H1 (cell line): ENCODE measurements around the gene C1orf50. TPM values are rescaled to one million over a fixed set of nuclear protein-coding genes. Genes with fewer than 3 reads are reported as not detected.

Source experiments
- CTCF ChIA-PET: fragments of 300-600 bp; sonication (Branson Sonifier 250); formaldehyde crosslinking; loops from one replicate; lab custom pipeline; 2021; ENCODE audit not compliant: partially characterized antibody; lab: Charles Lee
- POLR2A ChIA-PET: fragments of 300-600 bp; sonication (Branson Sonifier 250); formaldehyde crosslinking; loops from one replicate; lab custom pipeline; 2021; ENCODE audit warnings: inconsistent platforms; ENCODE audit not compliant: partially characterized antibody; lab: Charles Lee
- DNase-seq, 2 experiments: peaks; one replicate each; pipeline versions ENCODE4 v3.0.0 to v3.0.0-alpha.2; 2010 to 2022; ENCODE audit warnings: low spot score in 2 of 2, low read depth in 1 of 2, mixed read lengths in 1 of 2
- FAIRE-seq: peaks from 2 replicates; lab custom pipeline; 2011; peaks lifted over from hg19 to GRCh38; lab: Jason Lieb, UNC
- H2AFZ ChIP-seq: 2 replicates; pipeline ENCODE4 v1.8.1; 2012; ENCODE audit warnings: low read length, inconsistent platforms
- H2AK5ac ChIP-seq: 2 replicates; pipeline ENCODE4 v1.6.1; 2013; ENCODE audit warnings: low read depth, low read length
- H2BK120ac ChIP-seq: replicated peaks from 2 replicates; pipeline ENCODE3; 2013; ENCODE audit warnings: low read depth, low read length, inconsistent platforms
- H2BK12ac ChIP-seq: 2 replicates; pipeline ENCODE4 v1.6.1; 2013; ENCODE audit warnings: low read depth, low read length
- H2BK15ac ChIP-seq: 2 replicates; pipeline ENCODE4 v1.6.1; 2013; ENCODE audit warnings: low read length
- H2BK20ac ChIP-seq: 2 replicates; pipeline ENCODE4 v1.6.1; 2013; ENCODE audit warnings: low read length
- H2BK5ac ChIP-seq: 2 replicates; pipeline ENCODE4 v1.6.1; 2013; ENCODE audit warnings: low read depth, low read length
- H3K14ac ChIP-seq: 2 replicates; pipeline ENCODE4 v1.6.1; 2013; ENCODE audit warnings: inconsistent platforms; ENCODE audit not compliant: insufficient read length
- H3K18ac ChIP-seq: 2 replicates; pipeline ENCODE4 v1.6.1; 2013; ENCODE audit warnings: low read length; ENCODE audit errors: extremely low read depth
- H3K23ac ChIP-seq: 2 replicates; pipeline ENCODE4 v1.6.1; 2013; ENCODE audit warnings: inconsistent platforms; ENCODE audit not compliant: insufficient read length
- H3K23me2 ChIP-seq: 2 replicates; pipeline ENCODE4 v1.6.1; 2013; ENCODE audit warnings: low read depth, low read length
- H3K27ac ChIP-seq: 2 replicates; pipeline ENCODE4 v1.6.1; 2011; ENCODE audit warnings: low read depth, low read length, inconsistent platforms
- H3K27me3 ChIP-seq, 4 experiments: replicated peaks in 1 of 4; 1 replicate in 1 of 4; 2 replicates in 3 of 4; pipeline versions ENCODE4 v1.6.1 to v1.8.1; 2011 to 2013; ENCODE audit warnings: low read length in 3 of 4, mild to moderate bottlenecking in 3 of 4, inconsistent platforms in 2 of 4, mixed read lengths in 2 of 4, moderate library complexity in 1 of 4; ENCODE audit not compliant: control insufficient read depth in 3 of 4, insufficient read depth in 3 of 4; ENCODE audit errors: extremely low read depth in 1 of 4
- H3K36me3 ChIP-seq, 4 experiments: 2 replicates each; pipeline versions ENCODE4 v1.6.1 to v1.8.1; 2011 to 2013; ENCODE audit warnings: mild to moderate bottlenecking in 4 of 4, low read length in 3 of 4, moderate library complexity in 2 of 4, control low read depth in 1 of 4, inconsistent platforms in 1 of 4; ENCODE audit not compliant: insufficient read depth in 4 of 4, control insufficient read depth in 2 of 4
- H3K4ac ChIP-seq: replicated peaks from 2 replicates; pipeline ENCODE3; 2013; ENCODE audit warnings: low read length, low read depth, mixed read lengths, inconsistent platforms; ENCODE audit not compliant: insufficient read length
- H3K4me1 ChIP-seq, 4 experiments: replicated peaks in 1 of 4; 1 replicate in 1 of 4; 2 replicates in 3 of 4; pipeline versions ENCODE4 v1.6.1 to v1.8.1; 2011 to 2013; ENCODE audit warnings: low read length in 3 of 4, inconsistent platforms in 2 of 4, mixed read lengths in 1 of 4; ENCODE audit not compliant: insufficient read depth in 4 of 4, control insufficient read depth in 3 of 4
- H3K4me2 ChIP-seq, 2 experiments: 2 replicates each; pipeline versions ENCODE4 v1.6.1 to v1.8.1; 2011 to 2013; ENCODE audit warnings: low read depth in 2 of 2, low read length in 2 of 2, control low read depth in 1 of 2, inconsistent platforms in 1 of 2, mild to moderate bottlenecking in 1 of 2; ENCODE audit not compliant: insufficient read depth in 1 of 2
- H3K4me3 ChIP-seq, 4 experiments: fragments of 200-600, 300-600 bp in 1 of 4; sonication (generic), shearing (Covaris generic), sonication (Bioruptor Twin) in 1 of 4; 2 replicates each; pipeline versions ENCODE4 v1.5.1 to v1.8.1; 2011 to 2016; ENCODE audit warnings: low read length in 4 of 4, low read depth in 3 of 4, control low read depth in 2 of 4, inconsistent platforms in 2 of 4, mild to moderate bottlenecking in 2 of 4, mixed read lengths in 1 of 4, moderate library complexity in 1 of 4; ENCODE audit not compliant: insufficient read depth in 2 of 4; ENCODE audit errors: extremely low read depth in 1 of 4
- H3K56ac ChIP-seq: replicated peaks from 2 replicates; pipeline ENCODE3; 2013; ENCODE audit warnings: low read depth, mild to moderate bottlenecking, mixed read lengths, low read length, inconsistent platforms; ENCODE audit not compliant: insufficient read length
- H3K79me1 ChIP-seq: 2 replicates; pipeline ENCODE4 v1.6.1; 2013; ENCODE audit warnings: low read depth, low read length, control low read depth
- H3K79me2 ChIP-seq, 2 experiments: 2 replicates each; pipeline versions ENCODE4 v1.6.1 to v1.8.1; 2012 to 2013; ENCODE audit warnings: low read length in 2 of 2, mild to moderate bottlenecking in 2 of 2, inconsistent platforms in 1 of 2; ENCODE audit not compliant: insufficient read depth in 2 of 2, control insufficient read depth in 1 of 2
- H3K9ac ChIP-seq, 4 experiments: replicated peaks in 1 of 4; 1 replicate in 1 of 4; 2 replicates in 3 of 4; pipeline versions ENCODE4 v1.6.1 to v1.8.1; 2011 to 2013; ENCODE audit warnings: low read depth in 3 of 4, low read length in 3 of 4, control low read depth in 2 of 4, mild to moderate bottlenecking in 2 of 4, moderate library complexity in 2 of 4, inconsistent platforms in 1 of 4; ENCODE audit errors: extremely low read depth in 1 of 4
- H3K9me3 ChIP-seq, 2 experiments: 2 replicates each; pipeline versions ENCODE4 v1.6.1 to v1.8.1; 2012 to 2013; ENCODE audit warnings: mild to moderate bottlenecking in 2 of 2, moderate library complexity in 2 of 2, control low read depth in 1 of 2, inconsistent platforms in 1 of 2, low read depth in 1 of 2, low read length in 1 of 2, mixed read lengths in 1 of 2; ENCODE audit not compliant: insufficient read depth in 2 of 2
- H4K20me1 ChIP-seq, 2 experiments: replicated peaks in 1 of 2; 2 replicates each; pipeline versions ENCODE3 to v1.8.1; 2011 to 2013; ENCODE audit warnings: inconsistent platforms in 2 of 2, low read length in 2 of 2, mild to moderate bottlenecking in 1 of 2; ENCODE audit not compliant: insufficient read depth in 2 of 2, control insufficient read depth in 1 of 2
- H4K5ac ChIP-seq: 2 replicates; pipeline ENCODE4 v1.6.1; 2013; ENCODE audit warnings: low read length, low read depth, mixed read lengths, inconsistent platforms; ENCODE audit not compliant: insufficient read length
- H4K8ac ChIP-seq: 2 replicates; pipeline ENCODE4 v1.8.0; 2013; ENCODE audit warnings: mild to moderate bottlenecking, moderate library complexity, low read length, inconsistent platforms; ENCODE audit not compliant: insufficient read depth; ENCODE audit errors: extremely low read depth
- H4K91ac ChIP-seq: replicated peaks from 2 replicates; pipeline ENCODE3; 2013; ENCODE audit warnings: low read length, mixed read lengths, inconsistent platforms; ENCODE audit not compliant: insufficient read length
- ATF3 ChIP-seq: IDR thresholded peaks from 2 replicates; pipeline ENCODE4 v1.6.1; 2011; ENCODE audit warnings: low read depth, mild to moderate bottlenecking, low read length; ENCODE audit not compliant: insufficient read depth
- BACH1 ChIP-seq: IDR thresholded peaks from 2 replicates; pipeline ENCODE4 v1.6.1; 2012; ENCODE audit warnings: low read length, improper control_type of control experiment
- BRCA1 ChIP-seq: IDR thresholded peaks from 2 replicates; pipeline ENCODE4 v1.6.1; 2012; ENCODE audit warnings: low read depth, low read length, improper control_type of control experiment
- CBX8 ChIP-seq: fragments of 300-800, 300-1000 bp; sonication (generic); IDR thresholded peaks from 2 replicates; pipeline ENCODE4 v1.7.1; 2016; ENCODE audit warnings: low read depth, low read length, borderline replicate concordance
- E2F6 ChIP-seq: IDR thresholded peaks from 2 replicates; pipeline ENCODE4 v1.6.1; 2012; ENCODE audit warnings: inconsistent platforms
- FOSL1 ChIP-seq: IDR thresholded peaks from 2 replicates; pipeline ENCODE4 v1.6.1; 2011; ENCODE audit warnings: mild to moderate bottlenecking, low read depth, low read length, moderate library complexity; ENCODE audit not compliant: insufficient read depth
- JUN ChIP-seq: IDR thresholded peaks from 2 replicates; pipeline ENCODE4 v1.6.1; 2011; ENCODE audit warnings: low read depth, mild to moderate bottlenecking, improper control_type of control experiment, low read length
- POLR2A ChIP-seq, 2 experiments: IDR thresholded peaks; 1 replicate in 1 of 2; 2 replicates in 1 of 2; pipeline ENCODE4 v1.6.1; 2011; ENCODE audit warnings: low read depth in 2 of 2, low read length in 2 of 2, mild to moderate bottlenecking in 2 of 2; ENCODE audit errors: control extremely low read depth in 1 of 2
- RNF2 ChIP-seq: fragments of 200-900, 300-1000 bp; sonication (generic); IDR thresholded peaks from 2 replicates; pipeline ENCODE4 v1.7.1; 2016; ENCODE audit warnings: borderline replicate concordance, low read depth, mild to moderate bottlenecking, antibody characterized with exemption, low read length; ENCODE audit not compliant: poor library complexity, severe bottlenecking; ENCODE audit errors: missing control alignments
- TAF1 ChIP-seq: IDR thresholded peaks from 2 replicates; pipeline ENCODE4 v1.6.1; 2011; ENCODE audit warnings: mild to moderate bottlenecking, low read depth, low read length
- YY1 ChIP-seq: IDR thresholded peaks from 2 replicates; pipeline ENCODE4 v1.6.1; 2011; ENCODE audit warnings: low read depth, mild to moderate bottlenecking, low read length
- polyA plus RNA-seq, 7 experiments: library from polyadenylated mRNA; depleted of rRNA in 3 of 7; stranded (reverse) in 5 of 7; unstranded in 2 of 7; fragments of >200 nt in 5 of 7; fragments of 200-250 nt in 2 of 7; gene quantifications; 1 replicate in 5 of 7; 2 replicates in 1 of 7; 4 replicates in 1 of 7; pipeline versions ENCODE4 v1.2.1 to v1.2.3, GENCODE V29; 2011 to 2013; ENCODE audit warnings: missing spikeins in 2 of 7, mixed read lengths in 2 of 7
- total RNA-seq: library from RNA; stranded (reverse); fragmentation: NEBNext Ultra II Directional; extraction: Animal tissue kit (Norgen Biotek cat#: 25700); gene quantifications from 2 replicates; pipeline ENCODE4 v1.2.1, GENCODE V29; 2021
- TF ChIP-seq, protein P1 (sequence below): IDR thresholded peaks from 2 replicates; pipeline ENCODE4 v1.6.1; 2011; ENCODE audit warnings: low read length, improper control_type of control experiment

Gene C1orf50
- total and polyA plus RNA-seq, 2 of the 8 experiments (the other 6 are each of a cell fraction or from before 2014, with no cell fraction given) = 3.2 to 7.1 TPM

DNA sequence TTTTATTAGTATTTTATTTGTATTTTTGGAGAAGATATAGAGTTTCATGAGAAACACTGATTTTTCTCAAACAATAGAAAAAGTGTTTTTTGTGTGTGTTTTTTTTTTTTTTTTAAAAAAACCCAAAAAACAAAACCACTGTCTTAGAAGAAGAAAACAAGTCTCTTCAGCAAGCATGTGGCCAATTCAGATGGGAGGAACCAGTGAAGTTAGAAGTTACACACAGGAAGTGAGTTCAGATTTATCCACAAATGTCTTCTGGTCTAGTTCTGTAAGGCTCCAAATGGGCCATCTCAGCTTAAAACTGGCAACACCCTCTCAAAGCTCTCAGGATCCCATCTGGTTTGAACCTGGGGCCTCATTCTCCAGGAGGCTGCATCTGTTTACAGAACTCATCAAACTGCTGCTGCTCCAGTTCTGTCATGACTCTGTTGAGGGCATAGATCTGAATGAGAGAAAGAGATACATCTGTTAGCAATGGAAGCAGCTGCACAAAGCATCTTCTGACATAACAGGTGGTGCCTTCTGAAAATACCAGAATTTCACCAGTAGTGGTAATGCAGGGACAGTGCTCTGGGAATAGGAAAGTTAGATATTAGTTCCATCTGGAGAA lies 40.1 kb downstream of the C1orf50 start:
- POLR2A ChIA-PET = interaction anchor here (2.7 kb wide), 1 partner anchor 9 kb away, joined by 12 read pairs; the partner anchor contains the start of gene ERMAP
- no peak for FAIRE-seq
- CTCF ChIA-PET = interaction anchor here (0.6 to 1.8 kb wide), 5 partner anchors 29 to 261 kb away, joined by 3 to 16 read pairs (median 3); partner anchors contain the start of gene CLDN19
- TF ChIP-seq CBX8 (no peak), BACH1 (no peak), YY1 (no peak), RNF2 (no peak), FOSL1 (no peak), E2F6 (no peak), POLR2A (IDR thresholded peaks at IDR 0.05; ENCODE audit: control extremely low read depth in 1 of 2, low read depth in 2 of 2, low read length in 2 of 2) (no peak), BRCA1 (no peak), ATF3 (no peak), JUN (no peak), TAF1 (no peak)
- TF ChIP-seq, protein P1, sequence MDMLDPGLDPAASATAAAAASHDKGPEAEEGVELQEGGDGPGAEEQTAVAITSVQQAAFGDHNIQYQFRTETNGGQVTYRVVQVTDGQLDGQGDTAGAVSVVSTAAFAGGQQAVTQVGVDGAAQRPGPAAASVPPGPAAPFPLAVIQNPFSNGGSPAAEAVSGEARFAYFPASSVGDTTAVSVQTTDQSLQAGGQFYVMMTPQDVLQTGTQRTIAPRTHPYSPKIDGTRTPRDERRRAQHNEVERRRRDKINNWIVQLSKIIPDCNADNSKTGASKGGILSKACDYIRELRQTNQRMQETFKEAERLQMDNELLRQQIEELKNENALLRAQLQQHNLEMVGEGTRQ = no peak

More for the DNA sequence above, 40.1 kb downstream of the C1orf50 start:
- H2BK5ac ChIP-seq = no peak overlapping the region
- H3K36me3 ChIP-seq = peaks cover 0 to 12% (median 2%) of the 10 kb centered on the region in 4 experiments; a peak in 4 of 8 replicates
- H3K27ac ChIP-seq = no peak overlapping the region
- no peak overlapping the region for H2AK5ac ChIP-seq
- H3K4me1 ChIP-seq = no peaks in the 10 kb centered on the region
- no peak overlapping the region for H3K18ac ChIP-seq
- no peak overlapping the region for H4K5ac ChIP-seq
- no peak overlapping the region for H3K4me2 ChIP-seq
- no peaks in the 10 kb centered on the region for H3K23me2 ChIP-seq
- no peak overlapping the region for H3K14ac ChIP-seq
- H4K91ac ChIP-seq = no peak overlapping the region
- H4K8ac ChIP-seq = no peak overlapping the region
- H3K27me3 ChIP-seq = no peaks in the 10 kb centered on the region
- no peak overlapping the region for H3K56ac ChIP-seq
- H3K9ac ChIP-seq = no peak overlapping the region
- H4K20me1 ChIP-seq = no peaks in the 10 kb centered on the region
- no peak overlapping the region for H3K4ac ChIP-seq
- no peak overlapping the region for H3K23ac ChIP-seq
- H3K79me1 ChIP-seq = no peaks in the 10 kb centered on the region
- H2BK20ac ChIP-seq = no peak overlapping the region
- H2BK120ac ChIP-seq = no peak overlapping the region
- DNase-seq = no peak
- no peak overlapping the region for H2BK15ac ChIP-seq
- no peak overlapping the region for H2AFZ ChIP-seq
- no peak overlapping the region for H2BK12ac ChIP-seq
- no peaks in the 10 kb centered on the region for H3K79me2 ChIP-seq
- no peak overlapping the region for H3K4me3 ChIP-seq
- H3K9me3 ChIP-seq = peaks cover 9 to 11% of the 10 kb centered on the region in 2 experiments
